NB4 (cell line): Measurements from ENCODE around the gene COG3.

Experiments
- MYC ChIP-seq: IDR thresholded peaks from 2 replicates; pipeline ENCODE4 v1.6.1; 2011; ENCODE audit warnings: low read depth, low read length
- TF ChIP-seq, protein P1 (sequence below): IDR thresholded peaks from one replicate; pipeline ENCODE4 v1.5.1; 2012; ENCODE audit warnings: low read depth, low read length

DNA sequence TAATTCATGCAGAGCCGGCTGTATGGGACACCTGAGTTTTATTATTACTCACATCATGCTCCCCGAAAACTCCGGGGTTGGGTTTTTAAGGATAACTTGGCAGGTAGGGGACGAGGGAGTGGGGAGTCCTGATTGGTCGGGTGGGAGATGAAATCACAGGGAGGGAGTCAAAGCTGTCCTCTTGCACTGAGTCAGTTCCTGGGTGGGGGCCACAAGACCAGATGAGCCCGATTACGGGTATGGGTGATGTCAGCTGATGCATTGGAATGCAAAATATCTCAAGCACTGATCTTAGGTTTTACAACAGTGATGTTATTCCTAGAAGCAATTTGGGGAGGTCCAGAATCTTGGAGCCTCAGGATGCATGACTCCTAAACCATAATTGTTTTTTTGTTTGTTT, 18.6 kb upstream of the COG3 start:
- TF ChIP-seq, protein P1, sequence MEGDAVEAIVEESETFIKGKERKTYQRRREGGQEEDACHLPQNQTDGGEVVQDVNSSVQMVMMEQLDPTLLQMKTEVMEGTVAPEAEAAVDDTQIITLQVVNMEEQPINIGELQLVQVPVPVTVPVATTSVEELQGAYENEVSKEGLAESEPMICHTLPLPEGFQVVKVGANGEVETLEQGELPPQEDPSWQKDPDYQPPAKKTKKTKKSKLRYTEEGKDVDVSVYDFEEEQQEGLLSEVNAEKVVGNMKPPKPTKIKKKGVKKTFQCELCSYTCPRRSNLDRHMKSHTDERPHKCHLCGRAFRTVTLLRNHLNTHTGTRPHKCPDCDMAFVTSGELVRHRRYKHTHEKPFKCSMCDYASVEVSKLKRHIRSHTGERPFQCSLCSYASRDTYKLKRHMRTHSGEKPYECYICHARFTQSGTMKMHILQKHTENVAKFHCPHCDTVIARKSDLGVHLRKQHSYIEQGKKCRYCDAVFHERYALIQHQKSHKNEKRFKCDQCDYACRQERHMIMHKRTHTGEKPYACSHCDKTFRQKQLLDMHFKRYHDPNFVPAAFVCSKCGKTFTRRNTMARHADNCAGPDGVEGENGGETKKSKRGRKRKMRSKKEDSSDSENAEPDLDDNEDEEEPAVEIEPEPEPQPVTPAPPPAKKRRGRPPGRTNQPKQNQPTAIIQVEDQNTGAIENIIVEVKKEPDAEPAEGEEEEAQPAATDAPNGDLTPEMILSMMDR, result no peak
- TF ChIP-seq MYC, result no peak
